Right lobe of liver (tissue), 4 donors: ENCODE measurements around the gene ITGA11.

Experiments used
- POLR2A ChIP-seq: fragments of 450-650 bp; IDR thresholded peaks from one replicate; pipeline ENCODE4 v1.6.1; 2017; ENCODE audit warnings: antibody characterized with exemption, mild to moderate bottlenecking
- TF ChIP-seq, protein P1 (sequence below), 4 donors: fragments of 200-600 bp in 3 of 4; fragments of 450-650 bp in 1 of 4; IDR thresholded peaks; one replicate each; pipeline versions ENCODE4 v1.5.1 to v1.8.0; 2016 to 2022; ENCODE audit warnings: antibody characterized with exemption in 4 of 4, mild to moderate bottlenecking in 2 of 4
- donor health status: DM: no; HTN: no; CAD: no.
- donor health status: DM: no; HTN: no; CAD: no.
- donor health status: DM: no; HTN: yes; CAD: no.

GRCh38 chr15:68370768-68371151 is 61.2 kb downstream of the ITGA11 start:
- TF ChIP-seq, protein P1, sequence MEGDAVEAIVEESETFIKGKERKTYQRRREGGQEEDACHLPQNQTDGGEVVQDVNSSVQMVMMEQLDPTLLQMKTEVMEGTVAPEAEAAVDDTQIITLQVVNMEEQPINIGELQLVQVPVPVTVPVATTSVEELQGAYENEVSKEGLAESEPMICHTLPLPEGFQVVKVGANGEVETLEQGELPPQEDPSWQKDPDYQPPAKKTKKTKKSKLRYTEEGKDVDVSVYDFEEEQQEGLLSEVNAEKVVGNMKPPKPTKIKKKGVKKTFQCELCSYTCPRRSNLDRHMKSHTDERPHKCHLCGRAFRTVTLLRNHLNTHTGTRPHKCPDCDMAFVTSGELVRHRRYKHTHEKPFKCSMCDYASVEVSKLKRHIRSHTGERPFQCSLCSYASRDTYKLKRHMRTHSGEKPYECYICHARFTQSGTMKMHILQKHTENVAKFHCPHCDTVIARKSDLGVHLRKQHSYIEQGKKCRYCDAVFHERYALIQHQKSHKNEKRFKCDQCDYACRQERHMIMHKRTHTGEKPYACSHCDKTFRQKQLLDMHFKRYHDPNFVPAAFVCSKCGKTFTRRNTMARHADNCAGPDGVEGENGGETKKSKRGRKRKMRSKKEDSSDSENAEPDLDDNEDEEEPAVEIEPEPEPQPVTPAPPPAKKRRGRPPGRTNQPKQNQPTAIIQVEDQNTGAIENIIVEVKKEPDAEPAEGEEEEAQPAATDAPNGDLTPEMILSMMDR (IDR thresholded peaks at IDR 0.05), result no peak
- no peak for TF ChIP-seq POLR2A
